Endothelial cell of umbilical vein (primary cell): ENCODE data around the gene MTCH1. TPM values are rescaled to one million over a fixed set of nuclear protein-coding genes. Genes with fewer than 3 reads are reported as not detected.

Experiments used
- BruUV-seq: library from RNA; stranded (reverse); fragments of 400-500 nt; replicated peaks from 2 replicates; lab custom pipeline; 2021; lab: Mats Ljungman, UMichigan
- CTCF ChIA-PET: fragments of 300-600, 350-600 bp; sonication (Branson Sonifier 250); formaldehyde crosslinking; loops from one replicate; lab custom pipeline; 2021; ENCODE audit warnings: antibody characterized with exemption, inconsistent platforms; lab: Charles Lee
- POLR2A ChIA-PET: fragments of 300-600, 350-600 bp; sonication (Branson Sonifier 250); formaldehyde crosslinking; loops from one replicate; lab custom pipeline; 2021; ENCODE audit warnings: antibody characterized with exemption, inconsistent platforms; lab: Charles Lee
- DNase-seq: peaks from one replicate; pipeline ENCODE4 v3.0.0-alpha.2; 2011; ENCODE audit warnings: low read depth, low spot score
- FAIRE-seq: peaks from 2 replicates; lab custom pipeline; 2011; peaks lifted over from hg19 to GRCh38; lab: Jason Lieb, UNC
- H2AFZ ChIP-seq: 2 replicates; pipeline ENCODE4 v1.6.0; 2012; ENCODE audit warnings: low read depth, low read length, control low read depth, inconsistent platforms
- H3K27ac ChIP-seq: 2 replicates; pipeline ENCODE4 v1.5.1; 2011; ENCODE audit warnings: low read depth, mild to moderate bottlenecking, control low read depth, low read length, moderate library complexity; ENCODE audit not compliant: insufficient read depth
- H3K27me3 ChIP-seq, 2 experiments: 2 replicates each; pipeline versions ENCODE4 v1.6.0 to v1.6.1; 2011; ENCODE audit warnings: low read length in 2 of 2, mixed read lengths in 1 of 2; ENCODE audit not compliant: control insufficient read depth in 2 of 2, insufficient read depth in 2 of 2
- H3K36me3 ChIP-seq, 2 experiments: 2 replicates in 1 of 2; 3 replicates in 1 of 2; pipeline ENCODE4 v1.5.1; 2011; ENCODE audit warnings: low read length in 2 of 2, mild to moderate bottlenecking in 1 of 2, moderate library complexity in 1 of 2; ENCODE audit not compliant: control insufficient read depth in 2 of 2, insufficient read depth in 2 of 2; ENCODE audit errors: extremely low read depth in 1 of 2
- H3K4me1 ChIP-seq: 3 replicates; pipeline ENCODE4 v1.5.1; 2011; ENCODE audit warnings: mild to moderate bottlenecking, low read length; ENCODE audit not compliant: control insufficient read depth, insufficient read depth; ENCODE audit errors: extremely low read depth
- H3K4me2 ChIP-seq: 2 replicates; pipeline ENCODE4 v1.6.1; 2011; ENCODE audit warnings: low read length, control low read depth, mixed read lengths; ENCODE audit not compliant: insufficient read depth
- H3K4me3 ChIP-seq, 3 experiments: fragments of 200-600 bp in 1 of 3; sonication (generic), shearing (Covaris generic) in 1 of 3; replicated peaks in 1 of 3; 2 replicates each; pipeline ENCODE4 v1.5.1; 2011 to 2016; ENCODE audit warnings: control low read depth in 3 of 3, low read length in 3 of 3, mild to moderate bottlenecking in 2 of 3, inconsistent platforms in 1 of 3, low read depth in 1 of 3, moderate library complexity in 1 of 3; ENCODE audit not compliant: insufficient read depth in 1 of 3
- H3K79me2 ChIP-seq: 2 replicates; pipeline ENCODE4 v1.6.0; 2012; ENCODE audit warnings: low read length, inconsistent platforms; ENCODE audit not compliant: control insufficient read depth, insufficient read depth
- H3K9ac ChIP-seq: replicated peaks from 2 replicates; pipeline ENCODE3; 2011; ENCODE audit warnings: low read length, control low read depth; ENCODE audit not compliant: insufficient read depth; ENCODE audit errors: extremely low read depth
- H3K9me1 ChIP-seq: replicated peaks from 3 replicates; pipeline ENCODE4 v1.6.0; 2011; ENCODE audit warnings: mild to moderate bottlenecking, low read length; ENCODE audit not compliant: control insufficient read depth, insufficient read depth; ENCODE audit errors: extremely low read depth
- H3K9me3 ChIP-seq: replicated peaks from 2 replicates; pipeline ENCODE4 v1.5.1; 2012; ENCODE audit warnings: low read length, inconsistent platforms; ENCODE audit not compliant: control insufficient read depth, insufficient read depth
- H4K20me1 ChIP-seq: replicated peaks from 2 replicates; pipeline ENCODE3; 2011; ENCODE audit warnings: mild to moderate bottlenecking, low read length; ENCODE audit not compliant: control insufficient read depth, insufficient read depth; ENCODE audit errors: extremely low read depth
- EZH2 ChIP-seq: IDR thresholded peaks from 2 replicates; pipeline ENCODE4 v1.6.1; 2012; ENCODE audit warnings: borderline replicate concordance, low read depth, mild to moderate bottlenecking, moderate library complexity, low read length, inconsistent platforms; ENCODE audit not compliant: severe bottlenecking
- FOS ChIP-seq: IDR thresholded peaks from 2 replicates; pipeline ENCODE4 v1.6.1; 2011; ENCODE audit warnings: mild to moderate bottlenecking, low read length, moderate library complexity, borderline replicate concordance; ENCODE audit not compliant: insufficient read depth
- GATA2 ChIP-seq: IDR thresholded peaks from 2 replicates; pipeline ENCODE4 v1.7.0; 2011; ENCODE audit warnings: low read depth, mild to moderate bottlenecking, moderate library complexity, mixed read lengths, low read length; ENCODE audit not compliant: insufficient read length, insufficient read depth
- JUN ChIP-seq: IDR thresholded peaks from 2 replicates; pipeline ENCODE4 v1.6.1; 2011; ENCODE audit warnings: borderline replicate concordance, low read depth; ENCODE audit not compliant: insufficient read length, insufficient read depth
- MYC ChIP-seq: IDR thresholded peaks from one replicate; pipeline ENCODE4 v1.6.1; 2011; ENCODE audit warnings: mild to moderate bottlenecking, low read depth, low read length
- POLR2A ChIP-seq: IDR thresholded peaks from 2 replicates; pipeline ENCODE4 v1.6.1; 2012; ENCODE audit warnings: low read depth, mild to moderate bottlenecking, control low read depth, low read length
- dilution Hi-C: fragments of 300-500 bp; cut with MboI; formaldehyde crosslinking; loops from one replicate; pipeline ENCODE4 v1.15.0; 2019; ENCODE audit warnings: low sequenced_read_pairs; ENCODE audit not compliant: extremely low pct_ligation_motif_present
- intact Hi-C: fragments of 100-400 bp; cut with micrococcal nuclease; formaldehyde crosslinking; loops from one replicate; pipeline ENCODE4 v1.10.0; 2022
- polyA plus RNA-seq, 4 experiments: library from polyadenylated mRNA; depleted of rRNA in 3 of 4; stranded (reverse) in 3 of 4; unstranded in 1 of 4; fragments of >200 nt; gene quantifications; 2 replicates each; pipeline versions ENCODE4 v1.2.1 to v1.2.3, GENCODE V29; 2011 to 2012; ENCODE audit warnings: missing spikeins in 1 of 4
- total RNA-seq: library from RNA; stranded (reverse); gene quantifications from 2 replicates; pipeline ENCODE4 v1.2.3, GENCODE V29; 2021
- TF ChIP-seq, protein P1 (sequence below): IDR thresholded peaks from 2 replicates; pipeline ENCODE4 v1.6.1; 2011; ENCODE audit not compliant: insufficient read depth, insufficient read length
- TF ChIP-seq, protein P2 (sequence below), 2 donors: IDR thresholded peaks; 1 replicate in 1 of 2; 2 replicates in 1 of 2; pipeline ENCODE4 v1.5.1; 2011; ENCODE audit warnings: low read length in 2 of 2, mild to moderate bottlenecking in 2 of 2, moderate library complexity in 2 of 2, control low read depth in 1 of 2, inconsistent platforms in 1 of 2, low read depth in 1 of 2; ENCODE audit not compliant: insufficient read depth in 1 of 2; ENCODE audit errors: extremely low read depth in 1 of 2

The MTCH1 gene
- total and polyA plus RNA-seq, 2 donors (not counting 3 experiments of a cell fraction or from before 2014, with no cell fraction given), result 218 to 228 TPM

DNA sequence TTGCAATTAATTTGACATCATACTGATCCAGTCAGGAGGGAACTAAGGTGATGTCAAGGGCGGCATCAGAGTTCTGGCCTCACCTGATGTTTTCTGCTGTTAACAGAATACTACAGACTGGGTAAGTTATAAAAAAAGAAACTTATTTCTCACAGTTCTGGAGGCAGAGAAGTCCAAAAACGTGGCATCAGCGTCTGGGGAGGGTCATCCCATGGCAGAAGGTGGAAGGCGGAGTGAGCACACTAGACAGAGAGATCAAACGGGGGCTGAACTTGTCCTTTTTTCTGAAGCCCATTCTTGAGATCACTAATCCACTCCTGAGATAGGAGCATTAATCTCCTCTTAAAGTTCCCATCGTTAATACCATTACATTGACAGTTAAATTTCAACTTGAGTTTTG, 3.3 kb upstream of the MTCH1 start:
- Histone ChIP-seq H3K27me3 (peaks cover 0 to 5% of the 10 kb centered on the region in 2 experiments), H2AFZ (no peak overlapping the region), H3K79me2 (peaks cover 17% of the 10 kb centered on the region), H3K27ac (no peak overlapping the region), H3K9me3 (no peaks in the 10 kb centered on the region), H3K36me3 (no peaks in the 10 kb centered on the region), H3K9me1 (no peaks in the 10 kb centered on the region), H3K4me2 (no peak overlapping the region), H4K20me1 (no peaks in the 10 kb centered on the region), H3K4me3 (no peak overlapping the region), H3K9ac (no peak overlapping the region), H3K4me1 (peaks cover 12% of the 10 kb centered on the region)
- FAIRE-seq, result no peak
- dilution Hi-C loops, result no loop called here
- no peak for TF ChIP-seq JUN
- TF ChIP-seq EZH2, result no peak
- TF ChIP-seq GATA2, result no peak
- no peak for DNase-seq
- intact Hi-C loops, result loop anchor here (10.0 kb wide), 1 partner anchor 224 kb away; no protein-coding TSS in a partner anchor
- no TSS peak for BruUV-seq
- ChIA-PET CTCF (interaction anchor here (1.0 kb wide), 1 partner anchor 29 kb away, joined by 4 read pairs; no protein-coding TSS in a partner anchor), POLR2A (no interaction called here)

DNA sequence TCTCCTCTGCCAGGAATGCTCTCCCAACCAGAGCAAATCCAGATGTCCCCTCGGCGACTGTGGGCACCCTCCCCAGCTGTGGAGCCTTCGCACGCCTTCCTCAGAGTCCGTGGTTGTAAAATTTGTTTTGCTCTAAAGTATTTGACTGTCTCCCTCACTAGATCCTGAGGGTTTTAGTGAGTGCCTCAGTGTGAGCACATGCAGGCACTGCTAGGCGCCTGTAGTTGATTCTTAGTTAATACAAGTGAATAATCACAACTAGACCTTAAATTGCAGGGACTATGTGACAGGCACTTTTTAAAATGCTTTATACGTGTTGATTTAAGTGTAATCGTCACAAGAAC, 680 bp upstream of the MTCH1 start:
- FAIRE-seq, result no peak

More for the DNA sequence above, 680 bp upstream of the MTCH1 start:
- Histone ChIP-seq H3K79me2 (peaks cover 43% of the 10 kb centered on the region), H3K27me3 (peaks cover 0 to 5% of the 10 kb centered on the region in 2 experiments), H3K4me2 (peak overlapping the region; percentile 80), H2AFZ (peak overlapping the region; percentile 49), H3K4me3 (peak overlapping the region; percentile 67 to 95 (median 87)), H3K9me1 (no peaks in the 10 kb centered on the region), H3K27ac (peak overlapping the region; percentile 71), H4K20me1 (peaks cover 3% of the 10 kb centered on the region), H3K9me3 (no peaks in the 10 kb centered on the region), H3K36me3 (peaks cover 0 to 2% of the 10 kb centered on the region in 2 experiments), H3K9ac (peak overlapping the region; percentile 97), H3K4me1 (peaks cover 29% of the 10 kb centered on the region)
- TF ChIP-seq JUN, result no peak
- TF ChIP-seq, protein P1, sequence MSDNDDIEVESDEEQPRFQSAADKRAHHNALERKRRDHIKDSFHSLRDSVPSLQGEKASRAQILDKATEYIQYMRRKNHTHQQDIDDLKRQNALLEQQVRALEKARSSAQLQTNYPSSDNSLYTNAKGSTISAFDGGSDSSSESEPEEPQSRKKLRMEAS, result no peak
- no peak for TF ChIP-seq MYC
- TF ChIP-seq EZH2, result no peak
- TF ChIP-seq FOS, result no peak
- TF ChIP-seq, protein P2, sequence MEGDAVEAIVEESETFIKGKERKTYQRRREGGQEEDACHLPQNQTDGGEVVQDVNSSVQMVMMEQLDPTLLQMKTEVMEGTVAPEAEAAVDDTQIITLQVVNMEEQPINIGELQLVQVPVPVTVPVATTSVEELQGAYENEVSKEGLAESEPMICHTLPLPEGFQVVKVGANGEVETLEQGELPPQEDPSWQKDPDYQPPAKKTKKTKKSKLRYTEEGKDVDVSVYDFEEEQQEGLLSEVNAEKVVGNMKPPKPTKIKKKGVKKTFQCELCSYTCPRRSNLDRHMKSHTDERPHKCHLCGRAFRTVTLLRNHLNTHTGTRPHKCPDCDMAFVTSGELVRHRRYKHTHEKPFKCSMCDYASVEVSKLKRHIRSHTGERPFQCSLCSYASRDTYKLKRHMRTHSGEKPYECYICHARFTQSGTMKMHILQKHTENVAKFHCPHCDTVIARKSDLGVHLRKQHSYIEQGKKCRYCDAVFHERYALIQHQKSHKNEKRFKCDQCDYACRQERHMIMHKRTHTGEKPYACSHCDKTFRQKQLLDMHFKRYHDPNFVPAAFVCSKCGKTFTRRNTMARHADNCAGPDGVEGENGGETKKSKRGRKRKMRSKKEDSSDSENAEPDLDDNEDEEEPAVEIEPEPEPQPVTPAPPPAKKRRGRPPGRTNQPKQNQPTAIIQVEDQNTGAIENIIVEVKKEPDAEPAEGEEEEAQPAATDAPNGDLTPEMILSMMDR (IDR thresholded peaks at IDR 0.05; ENCODE audit: extremely low read depth in 1 of 2, insufficient read depth in 1 of 2, low read depth in 1 of 2, low read length in 2 of 2), result no peak
- no peak for TF ChIP-seq GATA2
- no peak for TF ChIP-seq POLR2A
- ChIA-PET CTCF (interaction anchor here (0.9 to 1.7 kb wide), 5 partner anchors 9 to 137 kb away, joined by 3 to 14 read pairs (median 6); partner anchors contain the start of gene C6orf89), POLR2A (interaction anchor here (1.0 to 1.3 kb wide), 4 partner anchors 20 to 112 kb away, joined by 3 to 6 read pairs (median 4); partner anchors contain the start of gene PPIL1)
- BruUV-seq, result TSS peak; percentile 51
- DNase-seq, result no peak
- intact Hi-C loops (loop anchor here (1.0 to 10.0 kb wide), 3 partner anchors 32 to 222 kb away; no protein-coding TSS in a partner anchor), dilution Hi-C loops (no loop called here)
